SKM-1 (cell line): Measurements from ENCODE around the gene UBASH3A.
"Not testable (repeated sequence)": the region's sequence is repeated elsewhere in the genome, so short reads cannot be mapped to it uniquely, and the experiment has no call there.

ENCODE experiments used
- DNase-seq: peaks from one replicate; lab custom pipeline; 2025; ENCODE audit not compliant: unreplicated experiment; lab: John Stamatoyannopoulos, UW

Gene UBASH3A

DNA sequence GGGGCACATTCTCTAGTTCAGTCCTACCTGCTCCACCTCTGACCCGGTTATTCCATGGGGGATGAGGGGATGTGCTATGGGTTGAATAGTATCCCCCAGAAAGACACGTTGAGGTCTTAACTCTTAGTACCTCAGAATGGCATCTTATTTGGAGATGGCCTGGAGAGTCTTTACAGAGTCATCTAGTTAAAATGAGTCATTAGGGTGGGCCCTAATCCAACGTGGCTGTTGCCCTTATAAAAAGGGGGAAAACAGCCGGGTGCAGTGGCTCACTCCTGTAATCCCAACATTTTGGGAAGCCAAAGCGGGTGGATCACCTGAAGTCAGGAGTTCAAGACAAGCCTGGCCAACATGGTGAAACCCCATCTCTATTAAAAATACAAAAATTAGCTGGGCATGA, 13.5 kb upstream of the UBASH3A start:
- no peak for DNase-seq

DNA sequence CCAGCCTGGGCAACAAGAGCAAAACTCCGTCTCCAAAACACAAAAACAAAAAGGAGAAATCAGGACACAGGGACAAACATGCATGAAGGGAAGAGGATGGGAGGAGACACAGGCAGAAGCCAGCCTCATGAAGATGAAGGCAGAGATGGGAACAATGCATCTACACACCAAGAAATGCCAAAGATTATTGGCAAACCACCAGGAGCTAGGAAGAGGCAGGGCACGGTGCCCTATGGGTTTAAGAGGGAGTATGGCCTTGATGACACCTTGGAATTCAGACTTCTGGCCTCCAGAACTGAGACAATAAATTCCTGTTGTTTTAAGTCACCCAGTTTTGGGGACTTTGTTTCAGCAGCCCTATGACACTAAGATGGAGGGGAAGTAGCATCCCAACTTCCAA, 13.0 kb upstream of the UBASH3A start:
- no peak for DNase-seq

- no peak for DNase-seq
These were observed 12.4 kb upstream of the UBASH3A start for GRCh38 chr21:42391297-42391696.

DNA sequence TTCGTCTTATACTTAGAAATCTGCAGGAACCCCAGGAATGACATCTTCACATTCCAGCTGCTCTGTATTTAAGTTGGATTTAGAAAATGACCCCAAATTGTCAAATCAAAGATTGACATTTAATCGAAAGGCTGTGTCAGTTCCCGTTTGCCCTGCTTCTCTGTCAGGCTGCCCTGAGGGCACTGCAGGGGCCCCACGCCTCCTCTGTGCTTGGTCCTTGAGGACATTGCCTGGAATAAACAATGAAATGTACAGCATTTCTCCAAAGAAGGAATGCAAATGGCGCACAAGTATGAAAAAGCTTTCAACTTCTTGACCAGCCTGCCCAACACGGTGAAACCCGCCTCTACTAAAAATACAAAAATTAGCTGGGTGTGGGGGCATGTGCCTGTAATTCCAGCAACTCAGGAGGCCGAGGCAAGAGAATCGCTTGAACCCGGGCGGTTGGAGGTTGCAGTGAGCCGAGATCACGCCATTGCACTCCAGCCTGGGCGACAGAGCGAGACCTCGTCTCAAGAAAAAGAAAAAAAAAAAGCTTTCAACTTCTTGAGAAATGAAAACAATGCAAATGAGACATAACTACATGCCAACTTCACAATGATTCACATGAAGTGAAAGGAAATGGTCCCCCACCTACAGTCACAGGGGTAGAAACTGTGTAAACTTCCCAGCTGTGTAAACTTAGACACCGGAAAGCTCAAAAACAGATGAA, 10.8 kb upstream of the UBASH3A start:
- DNase-seq, result no peak

DNA sequence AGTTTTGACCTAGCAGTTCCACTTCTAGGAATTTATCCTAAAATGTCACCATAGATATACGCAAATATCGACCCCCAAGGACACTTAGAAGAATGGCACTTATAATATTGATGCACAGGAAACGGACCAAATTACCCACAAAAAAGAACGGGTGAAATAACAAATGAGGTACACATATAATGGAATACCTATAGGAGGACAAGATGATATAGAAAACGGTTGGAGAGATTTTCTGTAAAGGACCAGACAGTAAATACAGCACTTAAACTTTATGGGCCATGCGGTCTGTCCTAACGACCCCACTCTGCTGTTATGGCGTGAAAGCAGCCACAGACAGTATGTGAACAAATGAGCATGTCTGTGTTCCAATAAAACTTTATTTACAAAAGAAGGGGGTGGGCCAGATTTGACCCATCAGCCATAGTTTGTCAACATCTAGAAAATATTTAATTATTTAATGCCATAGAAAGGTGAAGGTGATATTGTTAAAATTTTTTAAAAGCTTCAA, 10.2 kb upstream of the UBASH3A start:
- DNase-seq, result no peak

GRCh38 chr21:42395302-42395701, 8.4 kb upstream of the UBASH3A start:
- DNase-seq, result no peak

- DNase-seq, result no peak
These were observed 7.6 kb upstream of the UBASH3A start, which contains the start of gene TMPRSS3 for GRCh38 chr21:42395905-42396651. Gene TMPRSS3 (minus strand): TSS chr21:42396052. CDS start chr21:42395417, 635 bp downstream.

DNA sequence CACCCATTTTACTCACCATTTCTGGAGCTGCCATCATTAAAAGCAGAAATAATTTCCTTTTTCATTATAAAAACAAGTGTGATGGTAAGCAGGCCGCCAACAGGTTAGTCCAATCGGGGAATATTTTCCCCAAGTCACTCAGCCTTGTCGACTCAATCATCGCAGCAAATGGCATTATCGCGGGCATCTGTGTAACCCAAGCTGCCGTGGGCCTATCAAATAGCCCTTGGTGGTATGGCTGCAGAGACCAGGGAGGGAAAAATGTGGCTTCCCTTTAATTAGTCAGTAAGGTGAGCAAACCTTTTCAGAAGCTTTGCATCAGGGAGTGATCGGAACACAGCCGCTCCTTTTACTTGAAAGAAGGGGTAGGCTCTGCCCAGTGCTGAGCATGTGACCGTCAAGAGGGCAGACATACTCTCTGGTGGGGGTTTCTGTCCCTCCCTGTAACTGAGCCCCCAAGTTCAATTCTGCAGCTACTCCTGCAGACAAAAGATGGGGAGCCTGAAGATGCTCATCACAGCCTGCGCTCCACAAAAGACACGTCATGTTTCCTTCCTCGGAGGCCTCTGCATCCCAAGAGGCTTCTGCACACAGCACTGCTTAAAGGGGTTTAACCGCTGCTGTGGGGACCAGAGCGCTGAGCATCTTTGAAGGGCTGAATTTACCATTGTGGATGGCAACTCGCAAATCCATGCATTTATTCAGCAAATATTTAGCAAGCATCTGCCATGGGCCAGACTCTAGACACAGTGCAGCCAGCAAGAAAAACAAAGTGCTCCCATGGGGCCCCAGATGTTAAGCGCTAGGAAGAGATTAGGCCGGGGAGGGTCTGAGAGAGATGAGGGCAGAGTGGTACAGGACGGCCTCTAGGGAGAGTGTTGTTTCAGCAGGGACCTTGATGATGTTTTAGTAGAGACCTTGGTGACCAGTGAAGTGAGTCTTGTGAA, 6.6 kb upstream of the UBASH3A start:
- no peak for DNase-seq

DNA sequence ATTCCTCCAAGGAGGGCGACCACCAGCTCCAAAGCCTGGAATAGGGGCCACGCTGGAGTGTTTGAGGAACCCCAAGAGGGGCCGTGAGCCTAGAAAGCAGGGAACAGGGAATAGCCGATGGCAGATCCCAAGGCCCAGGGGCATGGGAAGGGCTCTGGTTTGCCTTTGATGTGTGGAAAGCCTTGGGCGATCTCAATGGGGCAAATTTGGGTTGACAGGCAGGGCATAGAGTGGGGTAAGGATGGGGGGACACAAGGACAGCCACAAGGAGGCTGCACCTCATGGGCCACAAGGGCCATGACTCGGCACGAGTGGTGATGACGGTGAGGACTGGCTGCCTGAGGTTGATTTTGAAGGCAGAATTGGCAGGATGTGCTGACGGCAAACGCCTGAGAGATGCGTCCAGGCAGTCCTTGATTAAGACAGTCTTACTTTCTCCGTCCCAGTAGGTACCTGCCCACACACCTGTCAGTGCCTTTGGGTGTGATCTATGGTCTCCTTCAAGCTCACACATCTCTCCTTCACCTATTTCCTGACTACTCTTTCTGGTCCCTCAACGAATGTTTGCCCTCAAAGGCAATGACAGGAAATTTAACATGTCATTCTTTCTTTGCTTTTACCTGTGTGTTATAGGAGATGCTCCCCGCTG, 5.8 kb upstream of the UBASH3A start:
- no peak for DNase-seq

DNA sequence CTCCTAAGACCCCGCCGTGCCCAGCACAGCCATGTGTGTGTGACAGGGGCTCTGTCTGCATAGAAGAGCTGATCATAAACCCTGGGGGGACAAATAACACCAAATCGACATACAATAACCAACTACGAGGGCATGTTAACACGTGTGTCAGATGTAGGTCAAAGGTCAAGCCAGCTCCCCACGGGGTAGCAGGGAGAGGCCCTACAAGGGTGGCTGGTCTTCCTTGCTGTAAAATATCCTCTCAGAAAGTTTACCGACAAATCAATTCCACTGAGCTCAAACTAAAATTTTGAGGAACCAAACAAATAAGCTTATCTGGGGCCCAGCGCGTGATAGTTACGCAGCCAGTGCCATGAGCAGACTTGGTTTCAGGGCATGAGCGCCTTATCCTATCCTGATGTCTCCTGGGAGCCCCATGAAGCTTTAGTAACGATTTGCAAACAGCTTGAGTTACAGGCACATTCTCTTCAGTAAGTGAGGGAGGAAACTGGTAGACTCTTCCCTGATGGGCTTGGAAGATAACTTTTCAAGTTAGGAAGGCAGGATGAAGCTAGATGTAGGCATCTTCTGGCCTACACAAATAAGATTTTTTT, 5.2 kb upstream of the UBASH3A start:
- no peak for DNase-seq

GRCh38 chr21:42400525-42400924, 3.2 kb upstream of the UBASH3A start:
- no peak for DNase-seq

- no peak for DNase-seq
These were observed 2.5 kb upstream of the UBASH3A start for GRCh38 chr21:42401154-42401553.

DNA sequence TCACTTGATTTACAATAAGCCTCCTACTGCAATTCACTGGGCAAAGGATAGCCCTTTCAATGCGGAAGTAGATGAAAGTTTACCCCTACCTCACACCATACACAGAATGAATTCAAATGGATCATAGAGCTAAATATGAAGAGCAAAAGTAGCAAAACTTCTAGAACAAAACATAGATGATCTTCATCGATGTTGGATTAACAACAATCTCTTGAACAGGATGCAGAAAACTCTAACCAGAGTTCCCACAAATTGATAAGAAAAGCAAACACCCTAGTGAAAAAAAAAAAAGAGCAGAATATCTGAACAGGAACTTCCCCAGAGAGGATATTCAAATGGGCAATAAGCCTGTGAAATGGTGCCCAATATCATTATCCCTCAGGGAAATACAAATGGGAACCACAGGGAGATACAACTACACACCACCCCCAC, 1.9 kb upstream of the UBASH3A start:
- no peak for DNase-seq

- no peak for DNase-seq
These were observed 837 bp downstream of the UBASH3A start for GRCh38 chr21:42404539-42404938.

DNA sequence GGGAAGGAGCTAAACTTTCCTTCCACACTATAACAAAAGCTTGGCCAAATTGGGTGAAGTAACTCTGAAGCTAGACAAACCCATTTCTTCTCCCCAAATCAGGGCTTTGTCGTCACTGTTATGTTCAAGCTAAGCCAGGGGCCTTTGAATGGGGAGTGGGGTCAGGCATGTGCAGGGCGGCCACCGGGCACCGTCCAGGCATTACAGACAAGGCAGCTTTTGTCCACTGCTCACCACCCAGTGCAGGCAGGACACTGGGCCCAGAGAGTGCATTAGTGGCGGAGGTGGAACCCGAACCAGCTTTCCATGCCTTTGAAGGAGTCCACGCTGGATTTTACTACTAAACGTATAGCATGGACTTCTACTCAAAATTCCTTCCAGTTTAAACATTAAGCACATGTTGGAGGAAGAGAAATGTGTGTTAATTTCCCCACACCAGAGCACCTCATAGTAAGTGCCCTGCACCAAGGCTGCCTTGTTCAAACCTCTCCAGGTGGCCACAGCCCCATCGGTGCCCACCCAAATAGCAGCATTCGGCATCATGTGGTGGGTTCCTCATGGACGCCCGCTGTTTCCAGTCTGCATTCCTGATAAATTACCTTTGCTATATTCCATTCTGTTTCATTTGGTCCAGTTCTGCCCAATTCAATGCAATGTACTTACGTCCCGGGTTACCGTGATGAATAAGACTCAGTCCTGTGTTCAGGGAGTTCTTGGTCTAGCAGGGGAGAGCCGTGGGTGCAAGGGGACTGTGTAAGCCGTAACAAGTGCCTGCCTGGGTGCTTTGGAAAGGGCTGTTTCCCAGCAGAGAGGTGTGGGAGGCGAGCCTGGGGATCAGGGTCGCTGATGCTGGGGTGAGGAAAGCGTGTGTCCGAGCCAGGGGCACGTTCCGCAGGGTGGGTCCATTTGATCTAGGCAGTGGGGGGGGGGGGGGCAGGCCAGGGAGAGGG, 1.6 kb downstream of the UBASH3A start:
- no peak for DNase-seq

GRCh38 chr21:42406201-42406621, 2.5 kb downstream of the UBASH3A start:
- no peak for DNase-seq

GRCh38 chr21:42406866-42407265, 3.2 kb downstream of the UBASH3A start:
- DNase-seq, result no peak

DNA sequence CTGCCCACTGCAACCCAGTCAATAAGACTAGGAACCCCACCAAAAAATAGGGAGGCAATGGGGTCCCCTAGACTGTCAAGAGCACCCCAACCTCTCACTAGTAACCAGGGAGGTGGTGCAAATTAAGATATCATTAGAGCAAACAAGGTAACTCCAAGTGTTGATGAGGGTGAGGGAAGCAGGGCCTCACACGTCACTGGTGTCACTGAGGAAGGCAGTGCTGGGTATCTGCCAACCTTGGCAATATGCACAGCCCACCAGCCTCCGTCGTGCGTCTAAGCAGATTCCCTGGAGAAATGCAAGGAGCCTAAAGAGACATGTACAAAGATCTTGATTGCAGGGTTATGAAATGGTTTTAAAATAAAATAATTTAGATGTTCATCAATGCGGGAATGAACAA, 3.8 kb downstream of the UBASH3A start:
- no peak for DNase-seq

- DNase-seq, result not testable (repeated sequence)
These were observed 5.0 kb downstream of the UBASH3A start for GRCh38 chr21:42408718-42409117.
